B cell (primary cell): Measurements from ENCODE around the gene ZNF440. TPM values are rescaled to one million over a fixed set of nuclear protein-coding genes. Genes with fewer than 3 reads are reported as not detected.

ENCODE experiments used
- ATAC-seq: fragments of 200-7000 bp; cut with Tn5 transposase; one replicate; pipeline ENCODE4 v1.10.0; 2021; ENCODE audit warnings: low read depth, mild to moderate bottlenecking, moderate number of reproducible peaks, moderate library complexity
- CTCF ChIA-PET: fragments of 350-600 bp; sonication (Branson Sonifier 250); formaldehyde crosslinking; loops from one replicate; lab custom pipeline; 2021; ENCODE audit warnings: antibody characterized with exemption, inconsistent platforms; lab: Charles Lee
- POLR2A ChIA-PET: fragments of 350-600 bp; sonication (Branson Sonifier 250); formaldehyde crosslinking; loops from one replicate; lab custom pipeline; 2021; ENCODE audit warnings: antibody characterized with exemption; lab: Charles Lee
- DNase-seq: peaks from one replicate; pipeline ENCODE4 v3.0.0; 2013
- H2AFZ ChIP-seq: 2 replicates; pipeline ENCODE4 v1.6.1; 2012; ENCODE audit warnings: mild to moderate bottlenecking, low read depth, low read length; ENCODE audit not compliant: insufficient read depth, poor library complexity, severe bottlenecking
- H3K27ac ChIP-seq, 2 donors: 1 replicate in 1 of 2; 2 replicates in 1 of 2; pipeline ENCODE4 v1.5.1; 2012 to 2013; ENCODE audit warnings: low read length in 2 of 2, mild to moderate bottlenecking in 2 of 2, moderate library complexity in 1 of 2
- H3K27me3 ChIP-seq, 4 experiments: fragments of 200-600 bp in 1 of 4; sonication (generic) in 1 of 4; replicated peaks in 1 of 4; 1 replicate in 2 of 4; 2 replicates in 2 of 4; pipeline versions ENCODE4 v1.6.1 to v1.7.0; 2013 to 2016; ENCODE audit warnings: low read length in 3 of 4, mild to moderate bottlenecking in 2 of 4, mixed read lengths in 1 of 4, moderate library complexity in 1 of 4; ENCODE audit not compliant: insufficient read depth in 4 of 4, control insufficient read depth in 3 of 4; ENCODE audit errors: control extremely low read depth in 1 of 4
- H3K36me3 ChIP-seq, 2 experiments: replicated peaks in 1 of 2; 1 replicate in 1 of 2; 2 replicates in 1 of 2; pipeline versions ENCODE4 v1.6.1 to v1.7.1; 2013; ENCODE audit warnings: low read length in 1 of 2; ENCODE audit not compliant: insufficient read depth in 2 of 2, control insufficient read depth in 1 of 2; ENCODE audit errors: control extremely low read depth in 1 of 2, extremely low read depth in 1 of 2
- H3K4me1 ChIP-seq, 2 donors: fragments of 200-600 bp in 1 of 2; sonication (generic) in 1 of 2; 1 replicate in 1 of 2; 2 replicates in 1 of 2; pipeline versions ENCODE4 v1.5.1 to v1.6.1; 2013 to 2017; ENCODE audit warnings: low read length in 2 of 2; ENCODE audit not compliant: control insufficient read depth in 2 of 2, insufficient read depth in 2 of 2
- H3K4me2 ChIP-seq: replicated peaks from 2 replicates; pipeline ENCODE3; 2012; ENCODE audit warnings: mild to moderate bottlenecking, low read depth, low read length; ENCODE audit not compliant: poor library complexity, severe bottlenecking
- H3K4me3 ChIP-seq, 5 experiments: fragments of 200-600 bp in 1 of 5; sonication (generic) in 1 of 5; 1 replicate in 3 of 5; 2 replicates in 2 of 5; pipeline versions ENCODE4 v1.5.1 to v1.7.0; 2011 to 2016; ENCODE audit warnings: low read length in 4 of 5, mild to moderate bottlenecking in 4 of 5, low read depth in 2 of 5, control low read depth in 1 of 5, moderate library complexity in 1 of 5; ENCODE audit not compliant: insufficient read depth in 1 of 5; ENCODE audit errors: control extremely low read depth in 1 of 5, extremely low read depth in 1 of 5
- H3K79me2 ChIP-seq: fragments of 200-600 bp; sonication (generic); one replicate; pipeline ENCODE4 v1.6.0; 2016; ENCODE audit warnings: low read length; ENCODE audit not compliant: control insufficient read depth, insufficient read depth
- H3K9ac ChIP-seq: fragments of 200-600 bp; sonication (generic); 2 replicates; pipeline ENCODE4 v1.6.1; 2017; ENCODE audit warnings: mild to moderate bottlenecking, low read length, moderate library complexity
- H3K9me3 ChIP-seq, 3 donors: one replicate each; pipeline versions ENCODE4 v1.6.1 to v1.7.1; 2013; ENCODE audit warnings: low read length in 2 of 3; ENCODE audit not compliant: control insufficient read depth in 2 of 3, insufficient read depth in 1 of 3; ENCODE audit errors: control extremely low read depth in 1 of 3
- H4K20me1 ChIP-seq: 2 replicates; pipeline ENCODE4 v1.6.0; 2012; ENCODE audit warnings: mild to moderate bottlenecking, low read length; ENCODE audit not compliant: insufficient read depth, control insufficient read depth, poor library complexity, severe bottlenecking
- H3K27ac Mint-ChIP-seq: one replicate; pipeline ENCODE4 v1.8.0; 2021; ENCODE audit warnings: mixed read lengths
- H3K27me3 Mint-ChIP-seq: one replicate; pipeline ENCODE4 v1.8.0; 2021; ENCODE audit warnings: mixed read lengths
- H3K4me1 Mint-ChIP-seq: one replicate; pipeline ENCODE4 v1.8.0; 2021; ENCODE audit warnings: mixed read lengths
- H3K4me3 Mint-ChIP-seq: one replicate; pipeline ENCODE4 v1.8.0; 2021; ENCODE audit warnings: mixed read lengths
- H3K9me3 Mint-ChIP-seq: one replicate; pipeline ENCODE4 v1.8.0; 2022; ENCODE audit warnings: mixed read lengths; ENCODE audit not compliant: insufficient read depth
- EZH2 ChIP-seq: IDR thresholded peaks from 2 replicates; pipeline ENCODE4 v1.6.1; 2012; ENCODE audit warnings: borderline replicate concordance, low read depth, mild to moderate bottlenecking, moderate library complexity, low read length; ENCODE audit not compliant: insufficient read depth, poor library complexity, severe bottlenecking
- WGBS: methylation state at CpG from one replicate; pipeline ENCODE4 v1.1.5; 2013; ENCODE audit warnings: missing lambda C conversion rate; ENCODE audit not compliant: insufficient coverage; 5-methylcytosine and 5-hydroxymethylcytosine counted together
- intact Hi-C: fragments of 100-400 bp; cut with micrococcal nuclease; formaldehyde crosslinking; loops from one replicate; pipeline ENCODE4 v1.10.0; 2022
- polyA plus RNA-seq: library from polyadenylated mRNA; depleted of rRNA; stranded (reverse); fragments of >200 nt; gene quantifications from 2 replicates; pipeline ENCODE4 v1.2.3, GENCODE V29; 2012
- total RNA-seq, 2 donors: library from RNA; stranded (reverse); fragments of 120-200 nt in 1 of 2; gene quantifications; 1 replicate in 1 of 2; 2 replicates in 1 of 2; pipeline versions ENCODE4 v1.2.3 to v1.2.4, GENCODE V29; 2013 to 2022
- TF ChIP-seq, protein P1 (sequence below): fragments of 200-600 bp; IDR thresholded peaks from one replicate; pipeline ENCODE4 v1.8.0; 2022; ENCODE audit warnings: antibody characterized with exemption, mild to moderate bottlenecking

The ZNF440 gene
- total and polyA plus RNA-seq, 2 donors (not counting 1 experiment from before 2014, with no cell fraction given): 3.4 to 22.4 TPM

DNA sequence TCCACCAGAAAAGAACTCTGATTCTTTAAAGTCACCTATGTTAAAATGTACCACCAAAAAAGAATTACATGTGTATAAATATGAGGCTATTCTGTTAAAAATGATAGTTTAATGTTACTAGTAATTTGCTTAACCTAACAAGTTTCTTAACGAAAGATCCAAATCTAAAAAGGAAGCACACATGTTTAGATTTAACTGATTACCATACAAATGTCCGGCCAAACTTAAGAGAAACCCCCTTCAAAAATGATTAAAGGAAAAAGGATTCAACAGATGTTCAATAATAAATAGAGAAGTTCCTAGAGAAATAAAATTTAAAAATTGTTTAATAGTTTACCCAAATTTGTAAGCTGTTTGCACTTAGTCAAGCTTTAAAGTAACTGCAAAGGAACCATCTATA, 68.5 kb downstream of the ZNF440 start:
- peaks cover 9% of the 10 kb centered on the region for H3K4me1 Mint-ChIP-seq
- no peak overlapping the region for H2AFZ ChIP-seq
- H3K4me3 ChIP-seq: no peak overlapping the region
- H3K4me3 Mint-ChIP-seq: no peak overlapping the region
- ATAC-seq (no peak), DNase-seq (no peak)
- no peak overlapping the region for H3K4me2 ChIP-seq
- peaks cover 3% of the 10 kb centered on the region for H3K9me3 Mint-ChIP-seq
- H4K20me1 ChIP-seq: no peaks in the 10 kb centered on the region
- H3K4me1 ChIP-seq: peaks cover 4 to 12% of the 10 kb centered on the region in 2 donors
- no peaks in the 10 kb centered on the region for H3K27me3 Mint-ChIP-seq
- intact Hi-C loops: no loop called here
- H3K9ac ChIP-seq: no peak overlapping the region
- H3K27ac ChIP-seq: no peak overlapping the region
- H3K27ac Mint-ChIP-seq: no peak overlapping the region
- CTCF ChIA-PET: interaction anchor here (0.6 to 3.7 kb wide), 13 partner anchors 9 to 260 kb away, joined by 3 to 20 read pairs (median 5); partner anchors contain the start of genes ZNF20 and ZNF491
- TF ChIP-seq, protein P1, sequence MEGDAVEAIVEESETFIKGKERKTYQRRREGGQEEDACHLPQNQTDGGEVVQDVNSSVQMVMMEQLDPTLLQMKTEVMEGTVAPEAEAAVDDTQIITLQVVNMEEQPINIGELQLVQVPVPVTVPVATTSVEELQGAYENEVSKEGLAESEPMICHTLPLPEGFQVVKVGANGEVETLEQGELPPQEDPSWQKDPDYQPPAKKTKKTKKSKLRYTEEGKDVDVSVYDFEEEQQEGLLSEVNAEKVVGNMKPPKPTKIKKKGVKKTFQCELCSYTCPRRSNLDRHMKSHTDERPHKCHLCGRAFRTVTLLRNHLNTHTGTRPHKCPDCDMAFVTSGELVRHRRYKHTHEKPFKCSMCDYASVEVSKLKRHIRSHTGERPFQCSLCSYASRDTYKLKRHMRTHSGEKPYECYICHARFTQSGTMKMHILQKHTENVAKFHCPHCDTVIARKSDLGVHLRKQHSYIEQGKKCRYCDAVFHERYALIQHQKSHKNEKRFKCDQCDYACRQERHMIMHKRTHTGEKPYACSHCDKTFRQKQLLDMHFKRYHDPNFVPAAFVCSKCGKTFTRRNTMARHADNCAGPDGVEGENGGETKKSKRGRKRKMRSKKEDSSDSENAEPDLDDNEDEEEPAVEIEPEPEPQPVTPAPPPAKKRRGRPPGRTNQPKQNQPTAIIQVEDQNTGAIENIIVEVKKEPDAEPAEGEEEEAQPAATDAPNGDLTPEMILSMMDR: no peak
- no peak for TF ChIP-seq EZH2
- no peaks in the 10 kb centered on the region for H3K79me2 ChIP-seq
- no CpG with 5 or more reads among the region's 2 CpGs for WGBS
- no peaks in the 10 kb centered on the region for H3K36me3 ChIP-seq
- POLR2A ChIA-PET: no interaction called here
- peaks cover 0 to 32% (median 7%) of the 10 kb centered on the region in 3 donors for H3K9me3 ChIP-seq
- H3K27me3 ChIP-seq: no peaks in the 10 kb centered on the region

Other genes with a start within 250 kb of the ZNF440 start
- 151 and 158 TPM in 2 replicates for gene ACP5, start 236.6 kb upstream of the ZNF440 start, total RNA-seq
- 152 and 169 TPM in 2 replicates for gene ACP5, start 236.6 kb upstream of the ZNF440 start, polyA plus RNA-seq
- 24.7 and 26.2 TPM in 2 replicates for gene ZNF627, start 216.8 kb upstream of the ZNF440 start, total RNA-seq
- gene ZNF627, start 216.8 kb upstream of the ZNF440 start, polyA plus RNA-seq: 8.8 and 9.6 TPM in 2 replicates
- 4.2 and 5.1 TPM in 2 replicates for gene ZNF823, start 75.3 kb upstream of the ZNF440 start, total RNA-seq
- gene ZNF823, start 75.3 kb upstream of the ZNF440 start, polyA plus RNA-seq: 1.1 and 1.8 TPM in 2 replicates
- gene ZNF441, start 47.3 kb upstream of the ZNF440 start, total RNA-seq: 43.5 and 45.3 TPM in 2 replicates
- 4.2 and 7.4 TPM in 2 replicates for gene ZNF441, start 47.3 kb upstream of the ZNF440 start, polyA plus RNA-seq
- 1.7 and 2.4 TPM in 2 replicates for gene ZNF491, start 15.8 kb upstream of the ZNF440 start, total RNA-seq
- gene ZNF491, start 15.8 kb upstream of the ZNF440 start, polyA plus RNA-seq: 0.57 and 0.65 TPM in 2 replicates
- gene ZNF439, start 34.5 kb downstream of the ZNF440 start, total RNA-seq: 48.6 and 52.3 TPM in 2 replicates
- gene ZNF439, start 34.5 kb downstream of the ZNF440 start, polyA plus RNA-seq: 19.7 and 27.8 TPM in 2 replicates
- gene ZNF69, start 73.5 kb downstream of the ZNF440 start, total RNA-seq: 2.1 and 4.8 TPM in 2 replicates
- gene ZNF69, start 73.5 kb downstream of the ZNF440 start, polyA plus RNA-seq: 0.69 and 0.92 TPM in 2 replicates
- 34.9 and 40.5 TPM in 2 replicates for gene ZNF700, start 110.8 kb downstream of the ZNF440 start, total RNA-seq
- 14.3 and 16.8 TPM in 2 replicates for gene ZNF700, start 110.8 kb downstream of the ZNF440 start, polyA plus RNA-seq
- gene ZNF763, start 150.8 kb downstream of the ZNF440 start, total RNA-seq: 14.2 and 16.6 TPM in 2 replicates
- 3.0 and 4.5 TPM in 2 replicates for gene ZNF763, start 150.8 kb downstream of the ZNF440 start, polyA plus RNA-seq
- gene ZNF433, start 221.4 kb downstream of the ZNF440 start, total RNA-seq: 7.3 and 7.6 TPM in 2 replicates
- gene ZNF433, start 221.4 kb downstream of the ZNF440 start, polyA plus RNA-seq: 1.1 and 1.3 TPM in 2 replicates
- 0.29 TPM in 1 of 2 replicates, not detected in the other for gene ZNF878, start 238.7 kb downstream of the ZNF440 start, total RNA-seq
- gene ZNF878, start 238.7 kb downstream of the ZNF440 start, polyA plus RNA-seq: 0.04 TPM in 1 of 2 replicates, not detected in the other